Endothelial cell (in vitro differentiated cells): ENCODE results near the gene RCN2. TPM values are rescaled to one million over a fixed set of nuclear protein-coding genes. Genes with fewer than 3 reads are reported as not detected.

Source experiments
- DNase-seq: peaks from one replicate; pipeline ENCODE4 v3.0.0; 2021; ENCODE audit warnings: low spot score
- H3K27ac Mint-ChIP-seq: one replicate; pipeline ENCODE4 v1.8.0; 2021; ENCODE audit warnings: mixed read lengths, inconsistent platforms; ENCODE audit not compliant: unreplicated experiment
- H3K27me3 Mint-ChIP-seq: one replicate; pipeline ENCODE4 v1.8.0; 2021; ENCODE audit warnings: mild to moderate bottlenecking, moderate library complexity, mixed read lengths, inconsistent platforms; ENCODE audit not compliant: unreplicated experiment
- H3K36me3 Mint-ChIP-seq: one replicate; pipeline ENCODE4 v1.8.0; 2021; ENCODE audit warnings: mild to moderate bottlenecking, low read depth, mixed read lengths, inconsistent platforms; ENCODE audit not compliant: unreplicated experiment
- H3K4me1 Mint-ChIP-seq: one replicate; pipeline ENCODE4 v1.8.0; 2021; ENCODE audit warnings: mild to moderate bottlenecking, mixed read lengths, inconsistent platforms; ENCODE audit not compliant: unreplicated experiment
- H3K4me3 Mint-ChIP-seq: one replicate; pipeline ENCODE4 v1.8.0; 2021; ENCODE audit warnings: mild to moderate bottlenecking, mixed read lengths, inconsistent platforms; ENCODE audit not compliant: unreplicated experiment
- H3K9me3 Mint-ChIP-seq: one replicate; pipeline ENCODE4 v1.8.0; 2021; ENCODE audit warnings: mixed read lengths, inconsistent platforms; ENCODE audit not compliant: unreplicated experiment
- CTCF ChIP-seq: fragments of 200-600 bp; sonication (generic); IDR thresholded peaks from one replicate; pipeline ENCODE4 v1.5.0; 2021; ENCODE audit warnings: antibody characterized with exemption; ENCODE audit not compliant: unreplicated experiment
- total RNA-seq: library from RNA; stranded (reverse); fragmentation: NEBNext Ultra II Directional; extraction: Animal tissue kit (Norgen Biotek cat#: 25700); gene quantifications from one replicate; pipeline ENCODE4 v1.2.1, GENCODE V29; 2021; ENCODE audit not compliant: unreplicated experiment

Gene RCN2
- total RNA-seq, 1 donor from 2014 or later, result 76.1 TPM

GRCh38 chr15:76942331-76942730, 10.8 kb downstream of the RCN2 start:
- Mint-ChIP-seq H3K4me3 (no peak overlapping the region), H3K36me3 (peaks cover 21% of the 10 kb centered on the region), H3K9me3 (no peaks in the 10 kb centered on the region), H3K27me3 (peaks cover 1% of the 10 kb centered on the region), H3K27ac (no peak overlapping the region), H3K4me1 (no peaks in the 10 kb centered on the region)
- DNase-seq, result no peak
- TF ChIP-seq CTCF, result no peak

- H3K27ac Mint-ChIP-seq, result no peak overlapping the region
- H3K9me3 Mint-ChIP-seq, result no peaks in the 10 kb centered on the region
- DNase-seq, result no peak
- H3K27me3 Mint-ChIP-seq, result peaks cover 1% of the 10 kb centered on the region
- H3K4me1 Mint-ChIP-seq, result no peaks in the 10 kb centered on the region
- no peak for TF ChIP-seq CTCF
- H3K4me3 Mint-ChIP-seq, result no peak overlapping the region
- peaks cover 33% of the 10 kb centered on the region for H3K36me3 Mint-ChIP-seq
These were observed 14.0 kb downstream of the RCN2 start for GRCh38 chr15:76945494-76946093.

GRCh38 chr15:76947454-76947853, 15.9 kb downstream of the RCN2 start:
- no peak for TF ChIP-seq CTCF
- H3K27me3 Mint-ChIP-seq, result peaks cover 1% of the 10 kb centered on the region
- H3K4me1 Mint-ChIP-seq, result no peaks in the 10 kb centered on the region
- no peak overlapping the region for H3K27ac Mint-ChIP-seq
- no peak for DNase-seq
- peaks cover 37% of the 10 kb centered on the region for H3K36me3 Mint-ChIP-seq
- H3K9me3 Mint-ChIP-seq, result no peaks in the 10 kb centered on the region
- no peak overlapping the region for H3K4me3 Mint-ChIP-seq

- Mint-ChIP-seq H3K4me3 (no peak overlapping the region), H3K4me1 (no peaks in the 10 kb centered on the region), H3K36me3 (peaks cover 16% of the 10 kb centered on the region), H3K9me3 (no peaks in the 10 kb centered on the region), H3K27ac (no peak overlapping the region), H3K27me3 (peaks cover 1% of the 10 kb centered on the region)
- TF ChIP-seq CTCF, result no peak
- no peak for DNase-seq
These were observed 19.7 kb downstream of the RCN2 start for GRCh38 chr15:76951220-76951619.

GRCh38 chr15:76953913-76954312, 22.4 kb downstream of the RCN2 start:
- no peaks in the 10 kb centered on the region for H3K4me1 Mint-ChIP-seq
- no peak overlapping the region for H3K27ac Mint-ChIP-seq
- H3K4me3 Mint-ChIP-seq, result no peak overlapping the region
- no peak for TF ChIP-seq CTCF
- DNase-seq, result no peak
- no peaks in the 10 kb centered on the region for H3K9me3 Mint-ChIP-seq
- no peaks in the 10 kb centered on the region for H3K27me3 Mint-ChIP-seq
- peaks cover 10% of the 10 kb centered on the region for H3K36me3 Mint-ChIP-seq
